Sigmoid colon (tissue), 7 donors: ENCODE measurements around the gene RIN2. TPM values are rescaled to one million over a fixed set of nuclear protein-coding genes. Genes with fewer than 3 reads are reported as not detected.

ENCODE experiments used
- DNase-seq: peaks from one replicate; pipeline ENCODE4 v3.0.0-alpha.2; 2019
- H3K27ac ChIP-seq, 4 donors: fragments of 200-600 bp; sonication (generic); one replicate each; pipeline ENCODE4 v1.5.1; 2016 to 2019; ENCODE audit warnings: mild to moderate bottlenecking in 1 of 4
- H3K27me3 ChIP-seq, 3 donors: fragments of 200-600 bp; sonication (generic); one replicate each; pipeline ENCODE4 v1.5.1; 2019; ENCODE audit warnings: mild to moderate bottlenecking in 1 of 3
- H3K36me3 ChIP-seq, 4 donors: fragments of 200-600 bp; sonication (generic); one replicate each; pipeline ENCODE4 v1.5.1; 2016 to 2019
- H3K4me1 ChIP-seq, 4 donors: fragments of 200-600 bp; sonication (generic); one replicate each; pipeline ENCODE4 v1.5.1; 2017 to 2019
- H3K4me3 ChIP-seq, 4 donors: fragments of 200-600 bp; sonication (generic); one replicate each; pipeline ENCODE4 v1.5.1; 2017 to 2019; ENCODE audit warnings: mild to moderate bottlenecking in 2 of 4, moderate library complexity in 1 of 4
- H3K9me3 ChIP-seq, 4 donors: fragments of 200-600 bp in 3 of 4; sonication (generic) in 3 of 4; one replicate each; pipeline versions ENCODE4 v1.5.1 to v1.6.1; 2013 to 2019
- CTCF ChIP-seq, 4 experiments: fragments of 450-650 bp in 3 of 4; fragments of 200-600 bp in 1 of 4; IDR thresholded peaks; one replicate each; pipeline ENCODE4 v1.5.1; 2016 to 2019; ENCODE audit warnings: antibody characterized with exemption in 4 of 4, mild to moderate bottlenecking in 3 of 4, moderate library complexity in 2 of 4
- EP300 ChIP-seq, 4 donors: sonication (generic); formaldehyde crosslinking; IDR thresholded peaks; one replicate each; pipeline ENCODE4 v1.6.1; 2017; ENCODE audit warnings: antibody characterized with exemption in 4 of 4
- POLR2A ChIP-seq, 2 donors: fragments of 450-650 bp; IDR thresholded peaks; one replicate each; pipeline ENCODE4 v1.6.1; 2016; ENCODE audit warnings: antibody characterized with exemption in 2 of 2, mild to moderate bottlenecking in 2 of 2, moderate library complexity in 2 of 2
- POLR2AphosphoS5 ChIP-seq, 4 donors: sonication (generic); formaldehyde crosslinking; IDR thresholded peaks; one replicate each; pipeline ENCODE4 v1.6.1; 2017; ENCODE audit warnings: antibody characterized with exemption in 4 of 4
- WGBS, 2 donors: extraction: QIAGEN DNeasy Blood & Tissue Kit; methylation state at CpG; one replicate each; pipeline ENCODE4 v1.1.7; 2013; 5-methylcytosine and 5-hydroxymethylcytosine counted together
- intact Hi-C: fragments of 100-400 bp; cut with DNase I; formaldehyde crosslinking; loops from one replicate; pipeline ENCODE4 v1.15.1; 2023
- polyA plus RNA-seq, 3 donors: library from polyadenylated mRNA; stranded (reverse); fragments of 200-250 nt; gene quantifications; one replicate each; pipeline ENCODE4 v1.2.3, GENCODE V29; 2013
- total RNA-seq, 4 donors: library from RNA; depleted of rRNA; stranded (reverse); fragments of >200 nt; gene quantifications; one replicate each; pipeline ENCODE4 v1.1.0, GENCODE V29; 2016
- donor health status: healthy with polysubstance abuse.
- donor health status: Bipolar disorder and iron deficiency.
- donor health status: healthy.

The RIN2 gene
- total and polyA plus RNA-seq, 7 donors: 13.4 to 73.7 (median 54.2) TPM

- Histone ChIP-seq H3K9me3 (no peaks in the 10 kb centered on the region), H3K36me3 (no peaks in the 10 kb centered on the region), H3K4me3 (no peak overlapping the region), H3K27ac (peak overlapping the region in 2 of 4 donors; percentile 46 to 64), H3K27me3 (no peaks in the 10 kb centered on the region), H3K4me1 (peaks cover 0 to 33% (median 30%) of the 10 kb centered on the region in 4 donors)
- peak; percentile 57 for DNase-seq
- TF ChIP-seq EP300 (IDR thresholded peaks at IDR 0.05) (no peak), POLR2A (IDR thresholded peaks at IDR 0.05) (no peak), POLR2AphosphoS5 (IDR thresholded peaks at IDR 0.05) (no peak), CTCF (IDR thresholded peaks at IDR 0.05) (no peak)
- intact Hi-C loops: no loop called here
- WGBS, 2 donors: 34 to 74% methylated on average over 7 of the region's 7 CpGs
Observed at GRCh38 chr20:19783966-19784401, 25.9 kb downstream of the RIN2 start.

GRCh38 chr20:19784511-19785172 is 26.6 kb downstream of the RIN2 start:
- peak; percentile 78 for DNase-seq
- Histone ChIP-seq H3K4me3 (no peak overlapping the region), H3K27me3 (no peaks in the 10 kb centered on the region)

GRCh38 chr20:19785173-19785982 is 27.3 kb downstream of the RIN2 start:
- 52% methylated on average over 5 of the region's 5 CpGs for WGBS, 2 donors
- TF ChIP-seq CTCF (IDR thresholded peaks at IDR 0.05) (no peak), POLR2AphosphoS5 (IDR thresholded peaks at IDR 0.05) (no peak), EP300 (IDR thresholded peaks at IDR 0.05) (no peak), POLR2A (IDR thresholded peaks at IDR 0.05) (no peak)
- no peaks in the 10 kb centered on the region for H3K27me3 ChIP-seq
- intact Hi-C loops: loop anchor here (1.0 to 5.0 kb wide), 2 partner anchors 102 to 210 kb away; no protein-coding TSS in a partner anchor
- H3K27ac ChIP-seq: peak overlapping the region; percentile 21 to 64 (median 54)
- no peaks in the 10 kb centered on the region for H3K36me3 ChIP-seq
- H3K4me3 ChIP-seq: no peak overlapping the region
- H3K4me1 ChIP-seq: peaks cover 0 to 33% (median 30%) of the 10 kb centered on the region in 4 donors
- H3K9me3 ChIP-seq: no peaks in the 10 kb centered on the region
- peak; percentile 27 for DNase-seq

More at GRCh38 chr20:19784511-19785172, 26.6 kb downstream of the RIN2 start:
- Histone ChIP-seq H3K27ac (peak overlapping the region; percentile 21 to 64 (median 54)), H3K36me3 (no peaks in the 10 kb centered on the region), H3K9me3 (no peaks in the 10 kb centered on the region), H3K4me1 (peaks cover 0 to 33% (median 30%) of the 10 kb centered on the region in 4 donors)
- intact Hi-C loops: loop anchor here (1.0 to 5.0 kb wide), 2 partner anchors 103 to 211 kb away; no protein-coding TSS in a partner anchor
- 8 to 22% methylated on average over 11 of the region's 11 CpGs for whole genome bisulfite sequencing, 2 donors
- TF ChIP-seq POLR2AphosphoS5 (IDR thresholded peaks at IDR 0.05) (peak in 1 of 4 donors; percentile 18), CTCF (IDR thresholded peaks at IDR 0.05) (peak; percentile 67 to 84 (median 80)), EP300 (IDR thresholded peaks at IDR 0.05) (no peak), POLR2A (IDR thresholded peaks at IDR 0.05) (no peak)

- no peak for TF ChIP-seq CTCF (IDR thresholded peaks at IDR 0.05)
- no peak for TF ChIP-seq POLR2AphosphoS5 (IDR thresholded peaks at IDR 0.05)
- peak overlapping the region in 2 of 4 donors; percentile 62 to 64 for H3K27ac ChIP-seq
- H3K4me3 ChIP-seq: no peak overlapping the region
- H3K4me1 ChIP-seq: peaks cover 0 to 33% (median 30%) of the 10 kb centered on the region in 4 donors
- no peaks in the 10 kb centered on the region for H3K27me3 ChIP-seq
- intact Hi-C loops: loop anchor here (1.0 to 5.0 kb wide), 2 partner anchors 101 to 209 kb away; no protein-coding TSS in a partner anchor
- WGBS, 2 donors: 84 to 87% methylated on average over 1 of the region's 1 CpG
- no peak for DNase-seq
- H3K9me3 ChIP-seq: no peaks in the 10 kb centered on the region
- H3K36me3 ChIP-seq: no peaks in the 10 kb centered on the region
Observed at GRCh38 chr20:19785983-19786285, 27.9 kb downstream of the RIN2 start.
